IMR-90 (cell line): ENCODE measurements around the gene ZNF282. TPM values are rescaled to one million over a fixed set of nuclear protein-coding genes. Genes with fewer than 3 reads are reported as not detected.

Experiments used
- ATAC-seq: fragments of 200-7000 bp; cut with Tn5 transposase; 2 replicates; pipeline ENCODE4 v1.9.1; 2020; ENCODE audit warnings: low read depth, mild to moderate bottlenecking, moderate library complexity
- BruUV-seq: library from RNA; stranded (reverse); fragments of 400-500 nt; replicated peaks from 2 replicates; lab custom pipeline; 2021; lab: Mats Ljungman, UMichigan
- CTCF ChIA-PET: fragments of 300-600 bp; formaldehyde crosslinking; extraction: SDS; loops from one replicate; lab custom pipeline; 2021; ENCODE audit warnings: antibody characterized with exemption; lab: Yijun Ruan, JAX
- POLR2A ChIA-PET: fragments of 300-600 bp; sonication (Branson Sonifier 250); formaldehyde crosslinking; loops from one replicate; lab custom pipeline; 2022; ENCODE audit warnings: antibody characterized with exemption; ENCODE audit not compliant: unreplicated experiment; lab: Charles Lee
- DNase-seq: peaks from one replicate; pipeline ENCODE4 v3.0.0; 2013
- H2AFZ ChIP-seq: replicated peaks from 2 replicates; pipeline ENCODE3; 2013; ENCODE audit warnings: low read length, mild to moderate bottlenecking; ENCODE audit not compliant: poor library complexity
- H2AK5ac ChIP-seq: 2 replicates; pipeline ENCODE4 v1.6.1; 2013; ENCODE audit warnings: low read depth, low read length, inconsistent platforms
- H2AK9ac ChIP-seq: replicated peaks from 2 replicates; pipeline ENCODE3; 2013; ENCODE audit warnings: mild to moderate bottlenecking, low read depth, low read length, moderate library complexity; ENCODE audit not compliant: poor library complexity
- H2BK120ac ChIP-seq: 2 replicates; pipeline ENCODE4 v1.6.1; 2013; ENCODE audit warnings: low read depth, low read length, inconsistent platforms
- H2BK15ac ChIP-seq: 3 replicates; pipeline ENCODE4 v1.6.1; 2013; ENCODE audit warnings: low read depth, low read length, inconsistent platforms
- H2BK20ac ChIP-seq: 2 replicates; pipeline ENCODE4 v1.6.1; 2013; ENCODE audit warnings: low read depth, mild to moderate bottlenecking, inconsistent platforms, low read length, moderate library complexity
- H2BK5ac ChIP-seq: 2 replicates; pipeline ENCODE4 v1.6.1; 2013; ENCODE audit warnings: mild to moderate bottlenecking, low read depth, low read length, inconsistent platforms; ENCODE audit not compliant: poor library complexity, severe bottlenecking
- H3K14ac ChIP-seq: replicated peaks from 2 replicates; pipeline ENCODE4 v1.6.1; 2013; ENCODE audit warnings: low read depth, low read length, inconsistent platforms
- H3K18ac ChIP-seq: 2 replicates; pipeline ENCODE4 v1.6.1; 2013; ENCODE audit warnings: low read depth, low read length, control low read depth
- H3K23ac ChIP-seq: 2 replicates; pipeline ENCODE4 v1.6.1; 2013; ENCODE audit warnings: low read depth, low read length, inconsistent platforms
- H3K27ac ChIP-seq: 2 replicates; pipeline ENCODE4 v1.5.1; 2013; ENCODE audit warnings: mild to moderate bottlenecking, control low read depth, low read length; ENCODE audit not compliant: insufficient read depth
- H3K27me3 ChIP-seq: 2 replicates; pipeline ENCODE4 v1.6.1; 2013; ENCODE audit warnings: low read length; ENCODE audit not compliant: control insufficient read depth, insufficient read depth
- H3K36me3 ChIP-seq: 2 replicates; pipeline ENCODE4 v1.6.1; 2013; ENCODE audit warnings: low read length, mixed read lengths; ENCODE audit not compliant: control insufficient read depth, insufficient read depth
- H3K4ac ChIP-seq: 2 replicates; pipeline ENCODE4 v1.6.1; 2013; ENCODE audit warnings: low read depth, low read length, inconsistent platforms
- H3K4me1 ChIP-seq: 2 replicates; pipeline ENCODE4 v1.6.1; 2013; ENCODE audit warnings: low read length, mixed read lengths; ENCODE audit not compliant: control insufficient read depth, insufficient read depth
- H3K4me2 ChIP-seq: 2 replicates; pipeline ENCODE4 v1.6.1; 2013; ENCODE audit warnings: low read depth, mild to moderate bottlenecking, control low read depth, low read length, moderate library complexity
- H3K4me3 ChIP-seq: 2 replicates; pipeline ENCODE4 v1.5.1; 2013; ENCODE audit warnings: low read depth, mild to moderate bottlenecking, control low read depth, low read length, moderate library complexity; ENCODE audit not compliant: insufficient read depth
- H3K56ac ChIP-seq: 2 replicates; pipeline ENCODE4 v1.6.1; 2013; ENCODE audit warnings: low read length, inconsistent platforms; ENCODE audit not compliant: insufficient read depth; ENCODE audit errors: extremely low read depth
- H3K79me1 ChIP-seq, 2 experiments: 2 replicates each; pipeline ENCODE4 v1.6.1; 2013; ENCODE audit warnings: low read length in 2 of 2, inconsistent platforms in 1 of 2, low read depth in 1 of 2
- H3K9ac ChIP-seq: 2 replicates; pipeline ENCODE4 v1.6.1; 2013; ENCODE audit warnings: low read depth, low read length, control low read depth
- H3K9me1 ChIP-seq: 2 replicates; pipeline ENCODE4 v1.6.1; 2013; ENCODE audit warnings: low read length, inconsistent platforms; ENCODE audit not compliant: insufficient read depth
- H3K9me3 ChIP-seq: 2 replicates; pipeline ENCODE4 v1.6.1; 2013; ENCODE audit warnings: low read length; ENCODE audit not compliant: control insufficient read depth, insufficient read depth
- H4K20me1 ChIP-seq: 2 replicates; pipeline ENCODE4 v1.6.1; 2013; ENCODE audit warnings: low read length, inconsistent platforms; ENCODE audit not compliant: insufficient read depth
- H4K5ac ChIP-seq: 2 replicates; pipeline ENCODE4 v1.6.1; 2013; ENCODE audit warnings: mild to moderate bottlenecking, low read depth, low read length, control low read depth
- H4K8ac ChIP-seq, 2 experiments: 2 replicates each; pipeline ENCODE4 v1.6.1; 2013; ENCODE audit warnings: low read depth in 2 of 2, low read length in 2 of 2, control low read depth in 1 of 2, inconsistent platforms in 1 of 2
- H4K91ac ChIP-seq: 2 replicates; pipeline ENCODE4 v1.6.1; 2013; ENCODE audit warnings: low read depth, low read length, inconsistent platforms; ENCODE audit not compliant: insufficient read depth
- MAFK ChIP-seq: IDR thresholded peaks from 2 replicates; pipeline ENCODE4 v1.6.1; 2012; ENCODE audit warnings: low read depth, low read length, improper control_type of control experiment
- MAZ ChIP-seq: IDR thresholded peaks from 2 replicates; pipeline ENCODE4 v1.6.1; 2012; ENCODE audit warnings: low read depth, mild to moderate bottlenecking, low read length, improper control_type of control experiment, moderate library complexity, borderline replicate concordance
- POLR2A ChIP-seq: IDR thresholded peaks from 2 replicates; pipeline ENCODE4 v1.6.1; 2012; ENCODE audit warnings: mild to moderate bottlenecking, low read depth, low read length
- dilution Hi-C: fragments of 300-500 bp; cut with HindIII; formaldehyde crosslinking; loops from one replicate; pipeline ENCODE4 v1.14.3; 2018; ENCODE audit warnings: low sequenced_read_pairs; ENCODE audit not compliant: unreplicated experiment
- in situ Hi-C: fragments of 300-500 bp; cut with MboI; formaldehyde crosslinking; loops from 3 replicates; pipeline ENCODE4 v1.14.3; 2019; ENCODE audit warnings: low sequenced_read_pairs, inconsistent platforms, mixed read lengths
- intact Hi-C: fragments of 100-400 bp; cut with micrococcal nuclease; formaldehyde crosslinking; loops from 2 replicates; pipeline ENCODE4 v1.10.0; 2022
- polyA plus RNA-seq, 3 experiments: library from polyadenylated mRNA; depleted of rRNA; stranded (reverse); fragments of >200 nt; gene quantifications; 2 replicates each; pipeline ENCODE4 v1.2.3, GENCODE V29; 2012; ENCODE audit warnings: low replicate concordance in 1 of 3
- total RNA-seq: library from RNA; depleted of rRNA; stranded (reverse); fragments of >200 nt; gene quantifications from 2 replicates; pipeline ENCODE4 v1.2.3, GENCODE V29; 2012

The ZNF282 gene
- total and polyA plus RNA-seq, 2 of the 4 experiments (the other 2 are of a cell fraction), result 7.2 to 11.9 TPM

GRCh38 chr7:149181450-149181790 lies 13.9 kb upstream of the ZNF282 start:
- Histone ChIP-seq H3K79me1 (peaks cover 8% of the 10 kb centered on the region in 2 experiments; a peak in 2 of 4 replicates), H3K4ac (no peak overlapping the region), H3K56ac (no peak overlapping the region), H2AK9ac (no peak overlapping the region), H3K4me1 (peaks cover 4% of the 10 kb centered on the region), H3K23ac (no peak overlapping the region), H2BK5ac (no peak overlapping the region), H4K91ac (no peak overlapping the region), H3K9me1 (peaks cover 4% of the 10 kb centered on the region; the same call in 1 of the 2 replicates), H3K9ac (no peak overlapping the region), H3K14ac (no peak overlapping the region), H3K9me3 (no peaks in the 10 kb centered on the region), H2BK15ac (no peak overlapping the region), H3K36me3 (peaks cover 23% of the 10 kb centered on the region), H3K4me3 (no peak overlapping the region), H4K20me1 (peaks cover 7% of the 10 kb centered on the region; the same call in 1 of the 2 replicates), H2AFZ (no peak overlapping the region), H3K4me2 (no peak overlapping the region), H2BK120ac (no peak overlapping the region), H3K18ac (0 out of 2 replicates have a peak overlapping the region, but pooled peaks have one; percentile 45), H3K27ac (no peak overlapping the region), H4K8ac (no peak overlapping the region), H2AK5ac (no peak overlapping the region), H4K5ac (peak overlapping the region; percentile 36; the same call in 1 of the 2 replicates), H2BK20ac (no peak overlapping the region), H3K27me3 (no peaks in the 10 kb centered on the region)
- in situ Hi-C loops (no loop called here), dilution Hi-C loops (no loop called here), intact Hi-C loops (no loop called here)
- ATAC-seq (no peak), DNase-seq (no peak)
- TF ChIP-seq MAFK, result no peak
- no peak for TF ChIP-seq POLR2A
- no peak for TF ChIP-seq MAZ
- ChIA-PET POLR2A (no interaction called here), CTCF (no interaction called here)
- no TSS peak for BruUV-seq
